GM06990 (cell line): ENCODE data around the gene CTIF.

Experiments used
- DNase-seq: peaks from one replicate; pipeline ENCODE4 v3.0.0-alpha.2; 2011; ENCODE audit not compliant: insufficient read length; ENCODE audit errors: extremely low read depth
- H3K27me3 ChIP-seq: replicated peaks from 2 replicates; pipeline ENCODE4 v1.6.0; 2011; ENCODE audit warnings: low read length; ENCODE audit not compliant: control insufficient read depth, insufficient read depth
- H3K36me3 ChIP-seq: 2 replicates; pipeline ENCODE4 v1.5.1; 2011; ENCODE audit warnings: low read length; ENCODE audit not compliant: control insufficient read depth, insufficient read depth
- H3K4me3 ChIP-seq: replicated peaks from 2 replicates; pipeline ENCODE4 v1.5.1; 2011; ENCODE audit warnings: low read depth, mild to moderate bottlenecking, control low read depth, low read length
- TF ChIP-seq, protein P1 (sequence below): IDR thresholded peaks from 2 replicates; pipeline ENCODE4 v1.5.1; 2011; ENCODE audit warnings: low read length, control low read depth, mild to moderate bottlenecking, inconsistent platforms; ENCODE audit not compliant: insufficient read depth, poor library complexity, severe bottlenecking

CTIF gene

DNA sequence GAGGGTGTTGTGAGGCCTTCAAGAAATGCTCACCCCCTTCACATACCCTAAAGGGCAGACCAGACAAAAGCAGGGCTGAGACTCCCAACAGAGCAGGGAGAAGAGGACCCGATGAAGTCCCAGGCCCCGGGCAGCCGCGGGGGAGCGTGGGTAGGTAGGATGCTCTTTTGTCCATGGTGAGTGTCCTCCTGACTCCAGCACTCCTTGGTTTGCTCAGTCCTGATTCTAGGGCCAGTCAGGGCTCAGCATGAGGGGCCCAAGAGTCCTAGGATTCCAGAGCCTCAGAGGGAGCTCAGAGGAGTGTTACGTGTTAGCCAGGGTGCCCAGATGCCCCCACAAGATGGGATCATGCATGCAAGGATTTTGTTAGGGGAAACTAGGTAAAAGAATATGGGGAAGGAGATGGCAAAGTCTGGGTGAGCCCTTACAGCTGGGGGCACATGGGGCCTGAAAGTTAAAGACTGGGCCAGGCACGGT lies 347.1 kb downstream of the CTIF start:
- Histone ChIP-seq H3K27me3 (no peaks in the 10 kb centered on the region), H3K36me3 (no peaks in the 10 kb centered on the region), H3K4me3 (no peak overlapping the region)
- TF ChIP-seq, protein P1, sequence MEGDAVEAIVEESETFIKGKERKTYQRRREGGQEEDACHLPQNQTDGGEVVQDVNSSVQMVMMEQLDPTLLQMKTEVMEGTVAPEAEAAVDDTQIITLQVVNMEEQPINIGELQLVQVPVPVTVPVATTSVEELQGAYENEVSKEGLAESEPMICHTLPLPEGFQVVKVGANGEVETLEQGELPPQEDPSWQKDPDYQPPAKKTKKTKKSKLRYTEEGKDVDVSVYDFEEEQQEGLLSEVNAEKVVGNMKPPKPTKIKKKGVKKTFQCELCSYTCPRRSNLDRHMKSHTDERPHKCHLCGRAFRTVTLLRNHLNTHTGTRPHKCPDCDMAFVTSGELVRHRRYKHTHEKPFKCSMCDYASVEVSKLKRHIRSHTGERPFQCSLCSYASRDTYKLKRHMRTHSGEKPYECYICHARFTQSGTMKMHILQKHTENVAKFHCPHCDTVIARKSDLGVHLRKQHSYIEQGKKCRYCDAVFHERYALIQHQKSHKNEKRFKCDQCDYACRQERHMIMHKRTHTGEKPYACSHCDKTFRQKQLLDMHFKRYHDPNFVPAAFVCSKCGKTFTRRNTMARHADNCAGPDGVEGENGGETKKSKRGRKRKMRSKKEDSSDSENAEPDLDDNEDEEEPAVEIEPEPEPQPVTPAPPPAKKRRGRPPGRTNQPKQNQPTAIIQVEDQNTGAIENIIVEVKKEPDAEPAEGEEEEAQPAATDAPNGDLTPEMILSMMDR, result no peak
- no peak for DNase-seq

DNA sequence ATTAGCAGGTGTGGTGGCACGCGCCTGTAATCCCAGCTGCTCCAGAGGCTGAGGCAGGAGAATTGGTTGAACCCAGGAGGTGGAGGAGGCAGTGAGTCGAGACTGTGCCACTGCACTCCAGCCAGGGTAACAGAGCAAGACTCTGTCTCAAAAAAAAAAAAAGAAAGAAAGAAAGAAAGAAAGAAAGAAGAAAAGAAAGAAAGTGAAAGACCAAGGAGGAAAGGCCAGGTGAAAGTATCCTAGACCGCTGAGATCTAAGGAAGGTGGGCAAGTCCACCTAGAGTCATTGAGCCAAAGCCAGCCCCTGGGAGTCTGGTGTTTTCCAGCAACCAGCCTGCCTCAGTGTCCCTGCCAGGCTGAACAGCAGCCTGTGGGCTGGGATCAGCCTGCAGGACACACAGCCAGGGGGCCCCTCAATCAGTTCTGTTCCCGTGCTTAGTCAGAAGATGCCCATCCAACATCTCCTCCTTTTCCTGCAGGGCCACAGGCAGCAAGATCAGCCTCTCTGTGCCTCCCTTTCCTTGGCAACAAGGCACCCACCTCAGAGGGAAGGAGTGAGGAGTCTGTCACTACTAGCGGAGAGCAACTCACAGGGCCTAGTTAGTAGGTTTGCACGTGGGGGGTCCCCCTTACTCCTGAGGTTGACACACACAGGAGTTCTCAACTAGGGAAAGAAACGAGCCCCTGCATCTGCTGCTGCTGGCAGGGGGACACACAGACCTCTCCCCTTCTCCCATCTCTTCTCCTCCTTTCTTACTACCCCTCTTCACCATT lies 347.9 kb downstream of the CTIF start:
- Histone ChIP-seq H3K4me3 (no peak overlapping the region), H3K36me3 (no peaks in the 10 kb centered on the region), H3K27me3 (no peaks in the 10 kb centered on the region)
- DNase-seq, result no peak
- TF ChIP-seq, protein P1, result no peak

DNA sequence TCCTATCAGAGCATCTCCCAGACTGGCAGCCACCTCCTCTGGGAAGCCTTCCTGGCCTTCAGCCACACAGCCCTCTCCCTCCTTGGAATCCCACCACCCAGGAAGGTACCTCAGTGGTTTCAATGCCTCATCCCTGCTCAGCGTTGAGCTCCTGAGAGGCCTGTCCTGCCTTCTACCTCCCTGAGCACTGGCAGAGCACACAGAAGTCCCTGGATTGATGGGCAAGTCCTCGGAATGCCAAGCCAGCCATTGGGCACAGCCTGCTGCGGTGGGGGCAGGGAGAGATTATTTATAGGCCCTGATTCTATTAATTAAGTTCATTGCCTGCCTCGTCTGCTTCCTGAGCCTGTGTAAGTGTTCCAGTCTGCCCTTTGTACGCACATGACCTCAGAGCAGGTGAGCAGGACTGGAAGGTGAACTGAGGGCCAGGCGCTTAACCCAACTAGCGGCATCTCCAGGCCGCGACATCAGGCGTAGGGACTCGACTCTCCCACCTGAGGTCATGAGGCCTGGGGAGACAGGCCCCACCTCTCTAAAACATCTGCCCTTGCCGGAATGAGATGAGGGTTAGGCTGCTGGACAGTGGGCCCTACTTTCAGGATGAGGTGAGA lies 348.6 kb downstream of the CTIF start:
- TF ChIP-seq, protein P1, result no peak
- no peaks in the 10 kb centered on the region for H3K36me3 ChIP-seq
- no peak for DNase-seq
- no peak overlapping the region for H3K4me3 ChIP-seq
- H3K27me3 ChIP-seq, result no peaks in the 10 kb centered on the region

DNA sequence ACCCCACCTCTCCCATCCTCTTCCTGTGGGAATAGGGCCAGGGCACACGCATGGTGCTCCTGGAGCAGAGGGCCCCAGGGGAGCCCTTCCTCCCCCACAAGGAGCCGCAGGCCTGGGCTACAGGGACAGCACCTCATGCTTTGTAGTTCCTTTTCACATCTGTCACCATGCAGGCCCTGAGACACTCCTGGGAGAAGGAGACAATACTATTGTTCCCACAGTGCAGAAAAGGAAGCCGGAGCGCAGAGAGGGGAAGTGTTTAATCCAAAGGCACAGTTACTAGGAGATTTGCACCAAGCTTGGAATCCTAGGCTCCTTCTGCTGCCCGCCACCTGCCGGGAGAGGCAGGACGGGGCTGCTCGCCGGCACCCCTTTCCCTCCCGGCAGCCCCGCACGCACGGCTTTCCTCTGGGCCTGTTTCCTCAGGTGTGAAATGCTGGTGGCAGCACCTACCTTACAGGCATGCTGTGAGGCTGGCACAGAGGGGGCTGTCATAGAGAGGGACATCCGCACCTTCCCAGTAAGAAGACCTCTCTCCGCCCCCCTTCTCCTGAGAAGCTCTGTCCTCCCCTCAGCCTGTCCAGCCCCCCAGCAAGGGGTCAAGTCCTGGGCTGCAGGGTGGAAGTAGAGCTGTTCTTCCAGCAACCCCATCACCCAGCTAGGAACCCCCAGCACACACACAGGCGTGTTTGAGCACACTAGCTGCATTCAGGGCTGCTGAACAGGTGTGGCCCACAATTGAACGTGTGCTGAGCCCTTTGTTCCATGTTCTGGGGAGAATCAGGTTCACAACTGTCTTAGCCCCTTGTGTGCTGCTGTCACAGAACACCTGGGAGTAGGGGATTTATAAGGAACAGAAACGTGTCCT lies 349.3 kb downstream of the CTIF start:
- Histone ChIP-seq H3K36me3 (no peaks in the 10 kb centered on the region), H3K4me3 (no peak overlapping the region), H3K27me3 (no peaks in the 10 kb centered on the region)
- TF ChIP-seq, protein P1, result no peak
- DNase-seq, result no peak

DNA sequence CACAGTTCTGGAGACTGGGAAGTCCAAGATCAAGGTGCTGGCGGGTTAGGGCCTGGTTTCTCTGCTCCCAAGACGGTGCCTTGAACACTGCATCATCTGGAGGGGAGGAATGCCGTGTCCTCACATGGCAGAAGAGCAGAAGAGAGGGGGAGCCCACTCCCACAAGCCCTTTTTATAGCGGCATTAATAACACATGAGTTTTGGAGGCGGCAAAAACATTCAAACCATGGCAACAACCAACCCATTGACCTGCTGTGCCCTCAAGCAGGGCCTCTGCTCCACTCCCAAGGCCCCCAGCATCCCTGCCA lies 349.9 kb downstream of the CTIF start:
- no peaks in the 10 kb centered on the region for H3K27me3 ChIP-seq
- DNase-seq, result no peak
- TF ChIP-seq, protein P1, result no peak
- H3K36me3 ChIP-seq, result no peaks in the 10 kb centered on the region
- no peak overlapping the region for H3K4me3 ChIP-seq
